Measurements from ENCODE around the gene ADAMTS14.
A peak's percentile ranks its signal among the peaks of the same experiment; 100 is the strongest.

ADAMTS14 gene

DNA sequence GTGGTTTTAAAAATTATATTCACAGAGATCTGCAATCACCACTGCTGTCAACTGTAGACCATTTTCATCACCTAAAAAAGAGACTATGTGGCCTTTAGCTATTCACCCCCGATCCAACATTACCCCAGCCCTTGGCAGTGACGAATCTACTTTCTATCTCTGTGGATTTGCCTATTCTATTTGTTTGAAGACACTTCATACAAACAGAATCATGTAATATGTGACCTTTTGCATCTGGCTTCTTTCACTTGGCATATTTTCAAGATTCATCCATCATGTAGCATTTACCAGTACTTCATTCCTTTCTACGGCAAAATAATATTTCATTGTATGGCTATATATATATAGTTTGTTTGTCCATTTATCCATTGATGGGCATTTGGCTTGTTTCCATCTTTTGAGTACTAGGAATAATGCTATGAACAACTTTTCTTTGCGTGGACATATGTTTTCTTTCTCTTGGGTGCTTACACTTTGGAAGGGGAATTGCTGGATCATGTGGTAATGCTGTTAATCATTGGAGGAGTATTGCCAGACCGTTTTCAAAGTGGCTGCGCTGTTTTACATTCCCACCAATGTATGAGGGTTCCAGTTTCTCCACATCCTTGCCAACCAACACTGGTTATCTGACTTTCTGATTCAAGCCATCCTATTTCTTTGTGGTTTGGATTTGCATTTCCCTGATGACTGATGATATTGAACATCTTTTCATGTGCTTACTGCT is 22.3 kb downstream of the ADAMTS14 start:
- peak in 1 of 2 experiments; percentile 11 for DNase-seq

DNA sequence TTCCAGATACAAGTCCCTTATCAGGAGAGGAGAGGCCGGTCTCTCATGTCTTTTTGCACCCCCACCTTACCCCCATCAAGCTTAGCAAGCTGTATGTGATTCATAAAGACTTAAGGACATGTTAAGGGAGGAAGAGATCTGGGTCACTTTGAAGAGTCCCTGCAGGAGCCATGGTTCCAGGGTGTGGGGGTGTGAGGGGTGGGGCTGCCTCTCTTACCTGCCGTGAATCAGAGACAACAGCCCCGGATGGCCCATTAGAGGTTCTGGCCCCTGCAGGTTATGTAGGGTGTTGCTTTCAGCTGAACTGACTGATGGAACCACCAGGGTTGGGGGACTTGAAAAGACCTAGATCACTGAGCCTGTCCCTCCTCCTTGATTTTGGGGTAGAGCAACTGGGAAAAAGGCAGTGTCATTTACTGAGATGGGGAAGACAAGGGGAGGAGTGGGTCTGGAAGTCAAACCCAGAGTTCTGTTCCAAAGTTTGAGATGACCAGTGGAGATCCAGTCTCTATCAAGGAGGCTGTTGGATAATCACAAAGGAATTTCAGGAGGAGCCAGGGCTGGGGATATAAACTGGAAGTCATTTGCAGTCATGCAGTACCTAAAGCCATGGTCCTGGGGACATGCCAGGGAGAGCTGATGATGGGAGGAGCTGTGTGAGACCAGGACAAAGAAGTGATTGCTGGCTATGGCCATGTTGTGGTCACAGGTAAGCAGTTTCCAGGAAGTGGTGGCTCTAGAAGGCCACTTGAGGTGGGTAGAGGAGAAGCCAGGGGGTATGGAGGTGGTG is 23.1 kb downstream of the ADAMTS14 start:
- DNase-seq, result no peak

DNA sequence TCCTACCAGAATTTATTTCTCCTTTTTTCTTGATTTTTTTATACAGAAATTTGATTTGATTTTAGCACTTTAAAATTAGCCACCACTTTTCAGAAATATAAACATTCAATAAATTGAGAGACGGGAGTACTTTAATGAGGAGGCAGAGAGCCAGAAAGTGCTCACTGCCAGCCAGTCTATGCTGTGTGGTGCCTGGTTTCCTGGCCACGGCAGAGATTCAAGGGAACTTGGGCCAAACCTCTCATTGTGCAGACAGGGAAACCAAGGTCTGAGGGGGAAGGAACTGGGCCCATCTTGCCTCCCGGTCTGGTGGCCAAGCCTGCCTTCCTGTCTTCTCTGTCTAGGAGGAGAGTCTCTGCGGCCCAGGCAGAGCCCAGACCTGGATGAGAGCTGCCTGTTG is 25.9 kb downstream of the ADAMTS14 start:
- no peak for DNase-seq

DNA sequence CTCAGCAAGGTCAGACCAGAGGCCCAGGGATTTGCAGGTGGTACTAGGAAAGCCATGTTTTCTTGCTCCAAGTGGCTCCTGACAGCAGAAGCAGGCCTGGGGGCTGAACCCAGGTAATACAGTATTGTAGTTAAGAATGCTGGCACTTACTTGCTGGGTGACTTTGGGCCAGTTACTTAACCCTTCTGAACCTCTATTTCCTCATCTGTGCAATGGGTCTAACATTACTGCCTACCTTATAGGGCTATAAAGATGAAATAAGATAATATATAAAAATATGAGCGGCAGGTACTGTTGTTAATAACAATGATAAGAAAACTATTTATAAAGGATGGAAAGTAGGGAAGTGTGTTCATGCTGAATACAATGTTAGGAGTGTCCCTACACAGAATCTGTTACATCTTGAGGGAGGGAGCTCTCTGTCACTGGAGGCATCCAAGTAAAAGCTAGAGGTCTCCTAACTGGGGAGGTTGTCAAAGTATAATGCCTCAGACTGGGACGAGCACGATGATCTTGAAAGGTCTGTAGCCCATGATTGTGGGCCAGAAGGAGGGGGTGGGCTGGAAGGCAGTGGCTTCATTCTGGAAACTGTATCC is 26.9 kb downstream of the ADAMTS14 start:
- DNase-seq, result no peak

DNA sequence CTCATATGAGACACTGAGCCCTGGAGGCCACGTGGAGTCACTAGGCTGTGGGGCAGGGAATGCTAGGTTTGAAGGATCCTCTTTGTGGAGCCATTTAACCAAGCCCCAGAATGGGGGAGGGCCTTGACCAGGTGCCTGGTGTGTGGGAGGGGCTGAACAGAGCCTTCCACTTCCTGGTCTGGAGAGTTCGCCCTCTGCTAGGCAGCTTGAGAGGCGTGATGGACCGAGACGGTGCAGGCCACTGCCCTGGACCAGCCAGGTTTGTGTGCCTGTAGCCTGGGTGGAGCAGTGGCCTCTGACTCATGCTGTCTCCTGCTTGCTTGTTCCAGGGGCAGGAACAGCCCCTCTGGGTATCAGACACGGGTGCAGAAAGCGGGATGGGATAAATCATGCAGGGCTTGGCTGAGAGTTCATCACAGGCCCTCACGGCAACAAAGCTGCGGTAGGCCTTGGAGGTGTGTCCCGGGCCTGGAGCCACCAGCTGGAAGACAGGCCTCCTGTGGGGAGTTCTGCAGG is 27.4 kb downstream of the ADAMTS14 start:
- no peak for DNase-seq

DNA sequence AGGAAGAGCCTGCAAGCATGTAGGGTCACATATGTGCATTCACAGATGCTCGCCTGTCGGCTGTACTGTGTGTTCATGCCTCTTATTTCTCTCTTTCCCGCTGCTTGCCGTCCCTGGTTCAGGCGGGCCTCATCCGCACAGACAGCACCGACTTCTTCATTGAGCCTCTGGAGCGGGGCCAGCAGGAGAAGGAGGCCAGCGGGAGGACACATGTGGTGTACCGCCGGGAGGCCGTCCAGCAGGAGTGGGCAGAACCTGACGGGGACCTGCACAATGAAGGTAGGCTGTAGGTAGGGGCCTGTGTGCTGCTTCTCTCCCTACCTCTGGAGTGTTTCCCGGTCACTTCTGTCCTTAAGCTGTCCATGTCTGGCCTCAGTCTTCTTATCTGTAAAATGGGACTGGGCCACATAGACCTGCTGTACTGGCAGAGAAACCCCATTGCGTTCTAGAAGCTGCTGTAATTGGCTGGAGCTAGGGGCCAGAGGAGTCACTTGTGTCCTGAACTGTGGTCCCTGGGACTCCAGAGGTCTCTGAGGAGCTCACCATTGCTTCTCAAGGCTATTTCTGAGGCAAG is 30.0 kb downstream of the ADAMTS14 start:
- no peak for DNase-seq

DNA sequence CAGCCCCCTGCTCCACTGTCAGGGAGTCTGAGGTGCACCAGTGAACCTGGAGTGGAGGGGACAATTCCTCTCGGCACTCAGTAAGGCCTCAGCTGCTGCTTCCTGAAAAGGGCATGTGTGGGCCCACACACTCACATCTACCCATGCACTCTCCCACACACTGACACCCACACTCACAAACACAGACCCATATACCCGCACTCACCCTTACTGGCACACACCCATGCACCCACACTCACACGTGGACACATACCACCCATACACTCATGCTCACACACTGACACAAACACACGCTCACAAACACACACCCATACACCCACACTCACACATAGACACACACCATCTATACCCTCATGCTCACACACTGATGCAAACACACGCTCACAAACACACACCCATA is 31.9 kb downstream of the ADAMTS14 start:
- no peak for DNase-seq

DNA sequence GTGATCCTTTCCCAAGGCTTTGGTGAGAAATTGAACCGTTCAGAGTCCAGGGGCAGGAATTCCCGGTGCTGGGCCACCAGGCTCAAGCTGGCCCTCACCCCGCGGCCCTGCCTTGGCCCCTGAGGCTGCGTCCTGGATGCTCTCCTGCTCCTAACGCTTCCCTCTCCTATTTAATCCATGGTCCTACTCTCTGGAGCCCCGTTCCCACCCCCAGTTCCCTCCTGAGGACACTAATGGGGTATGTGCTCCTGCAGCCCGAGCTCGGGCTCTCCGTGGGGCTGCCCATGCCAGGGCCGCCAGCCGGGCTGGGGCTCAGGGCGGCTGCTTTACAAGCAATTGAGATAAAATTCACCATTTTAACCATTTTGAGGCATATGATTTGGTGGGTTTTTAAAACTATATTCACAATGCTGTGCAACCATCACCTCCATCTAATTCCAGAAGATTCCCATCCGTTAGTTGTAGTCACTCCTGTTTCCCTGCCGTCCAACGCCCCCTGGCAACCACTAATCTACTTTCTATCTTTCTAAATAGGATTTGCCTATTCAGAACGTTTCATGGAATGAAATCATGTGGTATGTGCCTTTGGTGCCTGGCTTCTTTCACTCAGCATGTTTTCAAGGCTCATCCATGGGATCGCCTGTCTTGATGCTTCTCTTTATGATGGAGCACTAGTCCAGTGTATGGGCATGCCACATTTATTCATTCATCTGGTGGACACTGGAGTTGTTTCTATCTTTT is 33.0 kb downstream of the ADAMTS14 start:
- DNase-seq, result no peak

DNA sequence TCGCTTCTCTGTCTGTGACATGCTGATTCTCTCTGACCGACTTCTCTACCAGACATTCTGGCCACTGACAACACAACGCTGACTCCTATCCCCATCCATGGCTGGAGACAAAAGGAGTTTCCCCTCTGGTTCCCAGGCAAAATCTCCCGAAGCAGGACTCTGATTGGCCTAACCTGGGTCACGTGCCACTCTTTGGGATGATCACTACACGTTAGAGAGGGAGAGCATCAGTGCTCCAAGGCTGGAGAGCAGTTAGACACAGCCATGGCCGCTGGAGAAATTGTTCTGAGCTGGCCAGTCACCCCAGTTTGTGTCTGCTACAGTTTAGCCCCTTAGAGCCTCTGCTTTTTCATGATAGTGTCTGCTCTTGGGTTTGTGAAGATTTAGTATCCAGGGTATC is 38.9 kb downstream of the ADAMTS14 start:
- no peak for DNase-seq

DNA sequence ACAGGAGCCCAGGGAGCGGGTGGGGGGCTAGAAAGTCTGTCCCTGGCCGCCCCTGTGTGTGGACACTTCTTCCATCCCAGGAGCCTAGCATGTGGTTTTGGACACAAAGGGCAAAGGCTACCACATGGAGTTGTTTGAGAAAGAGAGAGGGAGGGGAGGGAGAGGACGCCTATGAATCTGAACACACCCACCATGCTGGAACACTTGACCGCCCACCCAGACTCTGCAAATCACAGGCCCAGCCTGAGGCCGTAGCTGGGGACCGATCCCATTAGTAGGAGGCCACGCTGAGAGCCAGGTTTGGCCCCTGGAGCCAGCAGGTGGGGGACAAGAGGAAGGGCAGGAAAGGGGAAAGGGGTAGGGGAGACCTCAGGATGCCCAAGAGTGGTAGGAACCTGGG is 39.6 kb downstream of the ADAMTS14 start:
- no peak for DNase-seq

DNA sequence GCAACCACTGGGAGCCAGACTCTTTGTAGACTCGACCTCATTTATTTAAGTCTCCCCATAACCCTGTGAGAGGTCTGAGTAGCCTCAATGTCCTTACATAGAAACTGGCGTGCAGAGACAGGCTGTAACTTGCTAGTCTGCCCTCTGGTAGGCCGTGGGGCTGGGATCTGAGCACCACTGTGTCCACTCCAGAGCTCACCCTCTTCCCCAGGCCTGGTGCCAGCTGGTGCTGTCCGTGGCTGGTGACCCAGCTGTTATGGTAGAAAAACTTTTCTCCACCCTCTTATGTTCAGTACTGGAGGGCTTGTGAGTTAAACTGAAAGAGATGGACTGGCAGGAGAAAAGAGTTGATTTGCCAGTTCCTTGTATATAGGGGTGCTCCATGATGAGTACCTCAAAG is 41.9 kb downstream of the ADAMTS14 start:
- no peak for DNase-seq

DNA sequence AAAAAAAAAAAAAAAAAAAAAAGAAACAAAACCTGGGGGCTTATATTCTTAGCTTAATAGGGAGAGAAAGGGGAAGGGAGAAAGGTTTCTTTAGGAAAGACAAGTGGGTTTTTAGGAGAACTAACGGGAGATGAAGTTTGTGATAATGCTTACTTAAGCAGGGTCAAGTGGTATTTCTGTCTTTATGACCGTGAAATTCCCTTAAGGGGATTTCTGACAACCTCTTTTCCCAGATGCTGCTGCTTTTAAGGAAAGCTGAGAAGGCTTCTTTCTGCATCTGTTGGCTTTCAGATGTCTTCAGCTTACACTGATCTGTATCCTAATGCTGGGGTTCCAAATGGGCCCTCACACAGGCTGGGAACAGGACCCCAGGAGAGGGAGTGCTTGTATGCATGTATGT is 42.6 kb downstream of the ADAMTS14 start:
- DNase-seq, result no peak

DNA sequence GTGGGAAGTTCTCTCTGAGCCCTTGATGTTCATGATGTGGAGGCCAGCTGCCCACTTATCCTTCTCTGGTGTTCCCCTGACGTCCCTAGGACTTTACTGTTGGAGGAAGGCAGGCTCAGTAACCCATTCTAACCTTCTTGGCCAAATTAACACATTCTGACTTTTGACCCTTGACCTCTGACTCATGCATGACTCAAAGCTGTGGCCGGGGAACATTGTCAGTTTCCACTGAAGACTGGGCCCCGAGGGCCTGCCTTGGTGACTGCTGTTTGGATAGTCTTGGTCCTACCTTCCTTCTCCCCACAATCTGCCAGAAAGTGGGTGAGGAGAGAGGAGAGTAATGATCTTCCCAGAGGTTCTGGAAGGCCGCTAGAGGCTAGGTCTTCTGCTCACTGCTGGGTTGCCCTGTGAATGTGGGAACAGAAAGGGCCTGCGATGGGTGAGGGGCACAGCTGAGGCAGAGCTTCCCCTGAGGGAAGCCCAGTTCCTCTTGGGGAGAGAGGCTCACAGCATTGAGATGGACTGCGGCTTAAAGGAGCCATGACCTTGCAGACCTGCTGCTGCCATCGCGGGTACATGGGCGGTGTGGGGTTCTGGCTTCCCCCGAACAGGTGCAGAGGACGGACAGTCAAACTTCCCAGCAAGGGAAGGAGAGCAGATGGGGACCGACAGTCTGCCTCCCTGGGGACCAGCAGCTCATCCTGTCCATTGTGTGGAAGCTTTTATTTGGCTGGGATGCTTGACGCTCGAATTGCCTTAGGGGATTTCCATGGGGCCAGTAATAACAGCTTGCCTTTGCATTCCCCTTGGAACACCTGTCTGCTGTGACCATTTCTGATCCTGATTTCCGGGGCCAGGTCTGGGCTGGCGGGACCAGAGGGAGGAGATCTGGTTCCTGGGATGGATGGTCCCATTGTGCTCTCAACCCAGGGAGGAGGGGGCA is 43.8 kb downstream of the ADAMTS14 start:
- peak; percentile 85 to 88 for DNase-seq

DNA sequence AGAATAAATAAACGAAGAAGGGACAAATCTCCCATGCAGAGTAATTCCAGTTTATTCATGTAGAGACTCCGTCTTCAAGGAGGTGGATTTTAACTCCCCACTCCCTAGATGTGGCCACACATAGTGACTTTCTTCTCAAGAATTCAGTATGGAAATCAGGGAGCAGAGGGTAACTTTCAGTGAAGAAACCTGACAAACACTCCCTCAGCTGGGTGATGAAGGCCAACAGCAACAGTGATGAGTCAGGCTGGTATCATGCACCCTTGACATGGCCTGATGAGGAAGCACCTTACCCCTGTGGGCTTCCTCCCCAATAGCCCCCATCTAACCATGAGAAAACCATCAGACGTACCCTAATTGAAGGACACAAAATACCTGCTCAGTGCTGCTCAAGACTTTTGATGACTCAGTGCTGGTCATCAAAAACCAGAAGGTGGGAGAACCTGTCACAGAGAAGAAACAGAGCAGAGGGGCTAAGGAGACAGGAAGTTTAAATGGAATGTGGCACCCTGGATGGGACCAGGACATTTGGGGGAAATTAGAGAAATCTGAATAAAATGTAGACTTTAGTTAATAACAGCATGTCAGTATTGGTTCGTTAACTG is 50.6 kb downstream of the ADAMTS14 start:
- DNase-seq, result no peak

DNA sequence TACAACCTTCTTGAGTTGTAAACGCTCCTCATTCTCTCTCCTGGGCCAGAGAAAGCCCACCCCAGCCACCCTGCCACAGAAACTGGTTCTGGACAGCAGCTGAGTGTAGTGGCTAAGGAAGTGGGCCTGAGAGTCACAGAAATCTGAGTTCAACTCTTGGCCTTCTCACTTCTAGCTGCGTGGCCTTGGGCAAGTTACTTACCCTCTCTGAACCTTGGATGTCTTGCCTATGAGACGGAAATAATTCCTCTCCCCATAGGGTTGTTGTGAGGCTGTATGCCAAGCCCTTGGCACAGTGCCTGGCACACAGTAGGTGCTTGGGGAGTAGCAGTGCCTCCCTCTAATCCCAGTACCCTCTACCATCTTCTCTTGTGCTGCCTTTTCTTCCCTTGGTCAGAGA is 51.5 kb downstream of the ADAMTS14 start:
- no peak for DNase-seq

DNA sequence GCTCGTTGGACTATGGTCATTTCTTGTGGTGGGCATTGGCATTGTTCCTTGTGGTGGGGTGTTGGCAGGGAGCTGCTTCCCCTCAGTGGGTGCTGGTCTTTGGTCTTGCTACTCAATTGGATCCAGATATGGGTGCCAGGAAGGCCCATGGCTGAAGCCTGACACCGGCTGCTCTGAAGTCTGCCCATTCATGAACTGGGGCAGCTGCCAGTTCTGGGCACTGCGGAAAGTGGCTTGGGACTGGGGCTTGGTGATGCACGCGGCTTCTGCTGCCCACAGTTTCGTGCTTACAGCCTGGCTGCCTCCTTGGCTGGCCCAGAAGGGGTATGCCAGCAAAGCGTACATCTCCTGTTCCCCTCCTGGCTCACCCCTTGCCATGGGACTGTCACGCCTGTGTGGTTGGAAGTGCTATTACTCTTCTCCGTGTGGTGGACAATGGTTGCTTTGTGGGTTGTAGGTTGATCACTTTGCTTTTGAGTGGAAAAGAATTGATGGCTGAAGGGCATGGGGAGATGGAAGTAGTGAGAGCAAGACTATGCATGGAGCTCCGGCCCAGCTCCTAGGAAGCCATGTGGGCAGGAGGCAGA is 54.7 kb downstream of the ADAMTS14 start:
- DNase-seq, result no peak

DNA sequence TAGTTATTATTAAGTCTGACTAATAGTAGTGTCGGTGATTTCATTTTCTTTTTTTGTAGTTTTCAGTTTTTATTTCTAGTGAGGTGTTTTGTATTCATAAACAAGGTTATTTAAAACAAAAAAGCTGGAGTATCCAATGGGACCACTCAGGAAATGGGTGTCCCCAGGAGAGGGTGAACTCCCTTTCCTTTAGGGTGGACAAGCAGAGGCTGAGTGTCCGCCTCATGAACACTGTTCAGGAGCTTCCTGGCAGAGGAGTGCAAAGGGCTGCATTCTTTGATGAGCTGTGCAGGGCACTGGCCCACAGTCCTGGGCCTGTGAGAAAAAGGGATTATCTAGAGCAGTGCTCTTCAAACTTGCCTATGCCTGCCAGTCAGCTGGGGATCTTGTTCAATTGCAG is 56.0 kb downstream of the ADAMTS14 start:
- DNase-seq, result no peak

DNA sequence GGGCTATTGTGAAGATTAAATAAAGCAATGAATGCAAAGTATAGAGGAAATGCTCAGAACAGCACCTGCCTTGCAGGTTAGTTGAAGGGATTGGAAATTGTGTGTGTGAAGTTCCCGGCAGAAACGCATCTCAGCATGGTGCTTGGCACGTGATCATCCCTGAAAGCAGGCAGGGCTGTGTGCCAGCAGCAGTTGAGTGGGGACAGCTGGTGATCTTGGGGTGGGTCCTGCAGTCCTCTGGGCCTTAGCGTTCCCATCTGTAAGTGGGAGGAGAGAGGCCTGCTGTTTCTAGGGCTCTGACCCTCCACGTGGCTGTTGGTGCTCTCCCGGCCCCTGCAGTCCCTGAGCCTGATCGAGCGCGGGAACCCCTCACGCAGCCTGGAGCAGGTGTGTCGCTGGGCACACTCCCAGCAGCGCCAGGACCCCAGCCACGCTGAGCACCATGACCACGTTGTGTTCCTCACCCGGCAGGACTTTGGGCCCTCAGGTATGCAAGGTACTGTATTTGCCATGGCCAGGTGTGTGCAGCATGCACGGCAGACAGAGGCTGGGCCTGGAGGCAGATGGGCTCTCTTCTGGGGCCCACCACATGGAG is 57.6 kb downstream of the ADAMTS14 start:
- DNase-seq, result no peak

DNA sequence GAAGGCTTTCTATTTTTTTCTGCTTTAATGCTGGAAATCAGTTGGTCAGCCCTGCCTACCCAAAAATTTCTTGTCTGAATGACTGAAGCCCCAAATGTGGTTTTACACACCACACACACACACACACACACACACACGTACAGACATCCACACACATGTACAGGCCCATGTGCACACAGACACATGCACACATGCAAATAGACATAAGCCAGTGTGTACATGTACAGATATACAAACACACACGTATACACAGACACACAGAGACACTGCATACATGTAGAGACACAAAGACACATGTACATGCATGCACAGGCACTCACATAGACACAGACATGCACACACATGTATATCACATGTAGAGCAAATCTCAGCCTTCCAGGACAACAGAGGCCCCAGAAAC is 58.6 kb downstream of the ADAMTS14 start:
- DNase-seq, result no peak

DNA sequence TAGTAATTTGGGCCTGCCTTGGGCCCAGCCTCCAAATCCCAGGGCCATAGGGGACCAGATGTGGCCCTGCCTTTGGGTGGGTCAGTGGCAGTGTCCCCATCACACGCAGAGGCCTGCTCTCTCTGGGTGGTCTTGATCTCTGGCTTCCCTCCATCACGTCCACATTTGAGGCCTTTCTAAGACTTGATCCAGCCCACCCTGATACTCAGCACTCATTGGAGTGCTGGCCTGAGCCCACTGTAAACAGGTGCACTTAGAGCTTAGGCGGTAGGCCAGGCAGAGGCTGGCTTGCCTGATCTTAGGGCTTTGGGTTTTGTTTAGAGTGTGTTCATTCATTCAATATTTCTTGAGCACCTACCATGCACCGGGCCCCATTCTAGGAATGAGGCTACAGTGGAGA is 60.3 kb downstream of the ADAMTS14 start:
- DNase-seq, result no peak
